Stimulated activated CD8-positive, alpha-beta memory T cell treated with anti-CD3 and anti-CD28 coated beads, Interleukin-2, amount 100 ng/mL, for 1 hour (primary cell): ENCODE data around the gene NCOA3.
"Not testable (repeated sequence)": the region's sequence is repeated elsewhere in the genome, so short reads cannot be mapped to it uniquely, and the experiment has no call there.

ENCODE experiments used
- DNase-seq, 2 donors: peaks; one replicate each; pipeline ENCODE4 v3.0.0-alpha.2; 2020; ENCODE audit warnings: low read depth in 2 of 2

Gene NCOA3

GRCh38 chr20:47561603-47562583 is 60.2 kb downstream of the NCOA3 start:
- no peak for DNase-seq

- DNase-seq = no peak
Observed at GRCh38 chr20:47566269-47566668, 64.6 kb downstream of the NCOA3 start.

- no peak for DNase-seq
Observed at GRCh38 chr20:47568019-47568418, 66.3 kb downstream of the NCOA3 start.

GRCh38 chr20:47568837-47569410 is 67.2 kb downstream of the NCOA3 start:
- DNase-seq = no peak

GRCh38 chr20:47571426-47571825 is 69.7 kb downstream of the NCOA3 start:
- no peak for DNase-seq

- no peak for DNase-seq
Observed at GRCh38 chr20:47572105-47572729, 70.5 kb downstream of the NCOA3 start.

- DNase-seq = no peak
Observed at GRCh38 chr20:47573559-47573958, 71.9 kb downstream of the NCOA3 start.

GRCh38 chr20:47574616-47575364 is 73.1 kb downstream of the NCOA3 start:
- no peak for DNase-seq

GRCh38 chr20:47576516-47577033 is 74.9 kb downstream of the NCOA3 start:
- no peak for DNase-seq

GRCh38 chr20:47577314-47577713 is 75.6 kb downstream of the NCOA3 start:
- DNase-seq = no peak

GRCh38 chr20:47578543-47578942 is 76.9 kb downstream of the NCOA3 start:
- no peak for DNase-seq

GRCh38 chr20:47580686-47581085 is 79.0 kb downstream of the NCOA3 start:
- DNase-seq = not testable (repeated sequence)

GRCh38 chr20:47581090-47581489 is 79.4 kb downstream of the NCOA3 start:
- no peak for DNase-seq

GRCh38 chr20:47583551-47583950 is 81.9 kb downstream of the NCOA3 start:
- DNase-seq = no peak

GRCh38 chr20:47585087-47585747 is 83.5 kb downstream of the NCOA3 start:
- no peak for DNase-seq

- no peak for DNase-seq
Observed at GRCh38 chr20:47586649-47587294, 85.1 kb downstream of the NCOA3 start.

GRCh38 chr20:47588158-47588557 is 86.5 kb downstream of the NCOA3 start:
- no peak for DNase-seq

- no peak for DNase-seq
Observed at GRCh38 chr20:47591231-47591630, 89.5 kb downstream of the NCOA3 start.

GRCh38 chr20:47594157-47594556 is 92.5 kb downstream of the NCOA3 start:
- DNase-seq = no peak

- DNase-seq = not testable (repeated sequence)
Observed at GRCh38 chr20:47595138-47595537, 93.5 kb downstream of the NCOA3 start.
